ENCODE data around the gene LOC101059915.
A peak's percentile ranks its signal among the peaks of the same experiment; 100 is the strongest.

Gene LOC101059915

DNA sequence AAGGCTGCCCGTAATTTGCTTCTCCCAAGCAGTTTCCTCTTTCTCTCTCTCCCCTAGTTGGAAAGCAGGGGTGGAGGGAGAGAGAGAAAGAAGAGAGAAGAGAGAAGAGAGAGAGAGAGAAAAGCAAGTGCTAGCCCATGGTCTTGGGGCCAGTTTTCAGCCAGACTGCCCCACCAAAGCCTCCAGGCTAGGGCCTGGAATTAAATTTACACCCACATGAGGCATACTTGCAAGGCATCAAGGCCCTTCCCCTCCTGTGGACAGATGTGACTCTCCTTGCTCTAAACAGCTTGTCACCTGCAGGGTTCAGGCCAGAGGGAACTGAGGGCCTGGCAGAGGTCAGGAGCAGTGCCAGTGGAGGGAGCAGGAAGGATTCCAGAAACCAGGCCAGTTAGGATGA is 47.4 kb upstream of the LOC101059915 start:
- no peak for TF ChIP-seq CTCF (IDR thresholded peaks at IDR 0.05)
- H3K9me3 ChIP-seq: no peaks in the 10 kb centered on the region
- H3K36me3 ChIP-seq: no peaks in the 10 kb centered on the region
- no peak overlapping the region for H3K9ac ChIP-seq (ENCODE audit: low read depth in 2 of 2, low read length in 2 of 2)
- no peaks in the 10 kb centered on the region for H3K27me3 ChIP-seq
- intact Hi-C loops (cut with DNase I): loop anchor here (5.0 kb wide), 1 partner anchor 32 kb away; no protein-coding TSS in a partner anchor
- DNase-seq: no peak
- no peak overlapping the region for H3K4me3 ChIP-seq
- H3K4me1 ChIP-seq: peaks cover 4% of the 10 kb centered on the region
- H3K27ac ChIP-seq: no peak overlapping the region

- DNase-seq: peak; percentile 63
- intact Hi-C loops (cut with DNase I): no loop called here
- no peak overlapping the region for H3K4me3 ChIP-seq
- peaks cover 2% of the 10 kb centered on the region for H3K4me1 ChIP-seq
- no peak overlapping the region for H3K9ac ChIP-seq (ENCODE audit: low read depth in 2 of 2, low read length in 2 of 2)
- no peaks in the 10 kb centered on the region for H3K36me3 ChIP-seq
- no peaks in the 10 kb centered on the region for H3K27me3 ChIP-seq
- peak overlapping the region; percentile 86 for H3K27ac ChIP-seq
- H3K9me3 ChIP-seq: no peaks in the 10 kb centered on the region
- no peak for TF ChIP-seq CTCF (IDR thresholded peaks at IDR 0.05)
Measured at GRCh38 chrX:71621603-71622002, 45.7 kb upstream of the LOC101059915 start.

- H3K9ac ChIP-seq (ENCODE audit: low read depth in 2 of 2, low read length in 2 of 2): peak overlapping the region; percentile 8 to 12
- H3K27me3 ChIP-seq: no peaks in the 10 kb centered on the region
- no peak overlapping the region for H3K4me3 ChIP-seq
- DNase-seq: no peak
- H3K36me3 ChIP-seq: no peaks in the 10 kb centered on the region
- TF ChIP-seq CTCF (IDR thresholded peaks at IDR 0.05): no peak
- intact Hi-C loops (cut with DNase I): no loop called here
- H3K9me3 ChIP-seq: no peaks in the 10 kb centered on the region
- H3K4me1 ChIP-seq: no peaks in the 10 kb centered on the region
- peak overlapping the region; percentile 86 for H3K27ac ChIP-seq
Measured at GRCh38 chrX:71622032-71622575, 45.2 kb upstream of the LOC101059915 start.

DNA sequence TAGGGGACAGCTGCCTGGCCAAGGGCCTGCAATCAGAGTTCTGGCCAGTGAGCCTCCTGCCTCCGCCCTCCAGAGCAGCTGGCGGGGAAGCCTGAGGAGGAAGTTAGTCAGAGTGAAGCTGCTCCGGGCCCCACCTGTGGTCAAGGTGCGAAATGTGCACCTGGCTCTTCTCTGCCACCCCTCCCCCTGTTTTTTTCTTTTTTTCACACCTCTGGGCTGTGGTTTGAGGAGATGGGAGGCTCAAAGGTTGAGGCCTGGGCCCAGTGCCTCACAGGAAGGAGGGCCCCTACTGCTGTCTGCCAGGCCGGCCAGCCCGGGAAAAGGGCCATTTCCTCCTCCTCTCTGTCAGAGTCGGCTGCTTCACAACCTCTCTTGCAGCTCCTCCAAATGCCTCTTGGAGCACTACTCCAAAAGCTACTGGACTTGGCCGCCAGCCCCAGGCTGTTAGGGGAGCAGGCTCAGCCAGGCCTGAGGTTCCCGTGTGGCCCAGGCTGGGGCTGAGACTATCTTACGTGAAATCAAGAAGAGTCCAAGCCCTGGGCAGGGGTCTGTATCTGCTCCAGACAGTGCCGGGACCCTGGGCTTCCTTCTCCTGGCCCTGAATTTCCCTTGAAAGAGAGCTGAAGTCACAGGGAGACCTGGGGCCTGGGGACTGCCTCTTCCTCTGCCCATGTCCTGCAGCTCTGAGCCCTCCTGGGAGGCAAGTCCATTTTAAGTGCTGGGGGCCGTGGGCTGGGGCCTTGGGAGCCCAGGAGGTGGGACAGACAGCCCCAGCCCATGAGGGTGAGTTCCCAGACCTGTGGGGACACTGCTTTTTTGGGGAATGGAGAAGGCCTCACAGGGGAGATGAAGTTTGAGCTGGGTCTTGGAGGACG is 44.5 kb upstream of the LOC101059915 start:
- Histone ChIP-seq H3K9ac (ENCODE audit: low read depth in 2 of 2, low read length in 2 of 2) (peak overlapping the region; percentile 42 to 77), H3K27me3 (no peaks in the 10 kb centered on the region), H3K4me1 (no peaks in the 10 kb centered on the region), H3K36me3 (no peaks in the 10 kb centered on the region), H3K27ac (peak overlapping the region; percentile 86), H3K9me3 (no peaks in the 10 kb centered on the region), H3K4me3 (no peak overlapping the region)
- TF ChIP-seq CTCF (IDR thresholded peaks at IDR 0.05): no peak
- intact Hi-C loops (cut with DNase I): no loop called here
- DNase-seq: peak; percentile 85

DNA sequence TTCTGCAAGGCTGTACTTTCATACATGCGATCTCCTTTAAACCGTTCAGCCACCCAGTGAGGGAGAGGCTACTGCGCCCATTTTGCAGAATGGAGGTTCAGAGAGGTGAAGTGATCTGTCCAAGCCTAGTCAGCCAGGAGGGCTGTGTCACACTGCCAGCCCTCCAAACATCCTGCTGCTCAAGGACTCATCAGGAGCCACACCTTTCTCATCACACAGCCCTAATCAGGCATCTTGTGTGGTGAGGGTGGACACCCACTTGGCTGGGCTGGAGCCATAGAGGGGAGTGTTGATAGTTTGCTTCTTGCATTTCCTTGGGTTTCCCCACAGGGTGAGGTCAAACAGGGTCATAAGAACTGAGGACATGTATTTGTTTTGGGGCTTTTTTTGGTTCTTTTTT is 43.6 kb upstream of the LOC101059915 start:
- no peaks in the 10 kb centered on the region for H3K36me3 ChIP-seq
- H3K4me3 ChIP-seq: no peak overlapping the region
- DNase-seq: no peak
- TF ChIP-seq CTCF (IDR thresholded peaks at IDR 0.05): no peak
- peak overlapping the region; percentile 86 for H3K27ac ChIP-seq
- no peaks in the 10 kb centered on the region for H3K4me1 ChIP-seq
- peak overlapping the region in 1 of 2 donors; percentile 77 for H3K9ac ChIP-seq (ENCODE audit: low read depth in 2 of 2, low read length in 2 of 2)
- H3K27me3 ChIP-seq: no peaks in the 10 kb centered on the region
- intact Hi-C loops (cut with DNase I): no loop called here
- H3K9me3 ChIP-seq: no peaks in the 10 kb centered on the region
